GM21717 (cell line): ENCODE data around the gene GDF7.

ENCODE experiments used
- ATAC-seq: cut with Tn5 transposase; IDR thresholded peaks from one replicate; pipeline ENCODE4 v1.9.1; 2021; ENCODE audit warnings: mild to moderate bottlenecking, moderate library complexity; ENCODE audit not compliant: unreplicated experiment

Gene GDF7

DNA sequence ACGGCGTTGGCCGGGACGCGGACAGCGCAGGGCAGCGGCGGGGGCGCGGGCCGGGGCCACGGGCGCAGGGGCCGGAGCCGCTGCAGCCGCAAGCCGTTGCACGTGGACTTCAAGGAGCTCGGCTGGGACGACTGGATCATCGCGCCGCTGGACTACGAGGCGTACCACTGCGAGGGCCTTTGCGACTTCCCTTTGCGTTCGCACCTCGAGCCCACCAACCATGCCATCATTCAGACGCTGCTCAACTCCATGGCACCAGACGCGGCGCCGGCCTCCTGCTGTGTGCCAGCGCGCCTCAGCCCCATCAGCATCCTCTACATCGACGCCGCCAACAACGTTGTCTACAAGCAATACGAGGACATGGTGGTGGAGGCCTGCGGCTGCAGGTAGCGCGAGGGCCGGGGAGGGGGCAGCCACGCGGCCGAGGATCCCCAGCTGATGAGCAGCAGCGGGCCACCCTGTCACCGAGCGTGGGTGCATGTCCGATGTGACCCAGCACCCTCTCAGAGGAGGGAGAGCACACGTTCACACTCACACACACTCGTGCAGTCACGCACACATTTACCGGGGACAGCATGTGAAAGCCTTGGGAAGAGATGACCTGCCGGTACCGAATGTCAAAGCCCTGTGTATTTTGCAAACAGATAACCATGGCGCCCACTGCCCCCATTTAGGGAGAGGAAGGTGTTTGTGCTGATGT, 4.2 kb downstream of the GDF7 start:
- ATAC-seq, result no peak

DNA sequence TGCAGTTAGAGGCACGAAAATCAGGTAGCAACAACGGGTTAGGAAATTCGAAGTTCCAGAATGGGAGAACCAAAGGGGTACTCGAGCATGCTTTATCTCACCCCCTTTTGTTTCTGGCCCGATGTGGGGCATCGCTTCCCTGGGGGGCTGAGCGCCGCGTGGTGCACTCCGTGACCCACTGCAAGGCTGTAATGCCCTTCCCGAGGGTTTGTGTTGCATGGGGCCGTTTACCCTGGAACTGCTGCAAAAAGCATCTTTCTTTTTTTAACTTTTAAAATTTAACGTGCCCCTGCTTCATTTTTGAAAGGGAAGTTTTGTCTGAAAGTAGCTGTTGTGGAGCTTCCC, 4.8 kb downstream of the GDF7 start:
- ATAC-seq, result no peak

DNA sequence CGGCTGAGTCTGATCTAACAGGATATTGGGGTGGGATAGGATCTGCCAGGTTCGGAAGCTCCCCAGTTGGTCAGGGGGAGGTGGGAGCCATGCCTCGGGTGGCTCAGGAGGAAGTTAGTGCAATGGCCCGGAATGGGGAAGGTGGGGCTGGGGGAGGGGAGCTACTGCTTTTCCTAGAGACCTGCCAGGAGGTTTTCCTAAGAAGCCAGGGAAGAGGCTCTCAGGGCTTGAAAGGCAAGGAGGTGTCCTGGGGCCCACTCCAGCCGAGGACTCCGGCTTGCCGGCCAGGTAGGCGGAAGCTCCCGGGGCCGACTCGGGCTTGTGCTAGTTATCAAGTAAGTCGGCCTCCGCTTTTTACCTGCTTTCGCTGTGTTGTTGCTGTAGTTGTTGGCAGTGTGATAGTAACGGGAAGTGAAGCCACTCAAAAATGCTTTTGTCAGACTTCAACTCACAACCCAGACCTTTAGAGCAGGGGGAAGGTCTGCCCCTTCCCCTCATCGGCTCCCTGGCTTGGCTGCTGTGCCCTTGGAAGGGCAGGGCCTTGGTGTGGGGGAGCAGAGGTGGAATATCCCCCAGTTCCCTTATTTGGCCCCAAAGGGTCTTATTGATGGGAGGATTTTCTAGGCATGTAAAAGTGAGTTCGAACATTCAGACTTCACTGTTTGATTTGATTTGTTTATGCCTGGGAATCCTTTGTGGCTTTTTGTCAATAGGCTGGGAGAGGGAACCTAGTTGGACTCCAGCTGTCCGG, 5.4 kb downstream of the GDF7 start:
- ATAC-seq, result no peak

DNA sequence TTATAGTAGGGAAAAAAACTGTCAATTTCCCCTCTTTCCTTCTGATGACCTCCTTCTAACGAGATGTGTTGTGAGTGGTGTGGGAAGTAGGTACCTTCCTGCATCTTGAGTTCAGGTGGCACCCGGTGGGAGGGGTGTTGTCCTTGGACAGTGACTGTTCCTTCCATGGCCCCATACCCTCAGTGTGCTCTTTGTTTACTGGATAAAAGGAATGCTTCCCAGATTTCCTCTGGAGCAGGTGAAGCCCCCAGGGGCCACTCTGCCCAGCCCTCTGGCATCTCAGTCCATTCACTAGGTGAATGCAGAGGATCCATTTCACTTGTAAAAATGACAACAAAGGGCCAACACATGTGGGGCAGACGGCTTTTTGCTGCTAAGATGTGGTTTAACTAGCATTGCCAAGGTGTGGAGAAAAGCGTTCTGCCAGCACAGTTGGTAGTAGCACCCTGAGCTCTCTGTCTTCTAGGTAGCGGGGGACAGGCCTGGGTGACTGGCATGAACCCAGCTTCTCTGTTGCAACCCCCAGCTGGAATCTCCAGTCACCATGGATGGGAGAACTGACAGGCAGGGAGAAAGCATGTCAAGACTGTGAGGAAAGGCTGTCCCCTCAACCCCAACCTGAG, 6.9 kb downstream of the GDF7 start:
- ATAC-seq, result no peak

- ATAC-seq, result no peak
Measured at GRCh38 chr2:20674309-20674965, 7.5 kb downstream of the GDF7 start.

DNA sequence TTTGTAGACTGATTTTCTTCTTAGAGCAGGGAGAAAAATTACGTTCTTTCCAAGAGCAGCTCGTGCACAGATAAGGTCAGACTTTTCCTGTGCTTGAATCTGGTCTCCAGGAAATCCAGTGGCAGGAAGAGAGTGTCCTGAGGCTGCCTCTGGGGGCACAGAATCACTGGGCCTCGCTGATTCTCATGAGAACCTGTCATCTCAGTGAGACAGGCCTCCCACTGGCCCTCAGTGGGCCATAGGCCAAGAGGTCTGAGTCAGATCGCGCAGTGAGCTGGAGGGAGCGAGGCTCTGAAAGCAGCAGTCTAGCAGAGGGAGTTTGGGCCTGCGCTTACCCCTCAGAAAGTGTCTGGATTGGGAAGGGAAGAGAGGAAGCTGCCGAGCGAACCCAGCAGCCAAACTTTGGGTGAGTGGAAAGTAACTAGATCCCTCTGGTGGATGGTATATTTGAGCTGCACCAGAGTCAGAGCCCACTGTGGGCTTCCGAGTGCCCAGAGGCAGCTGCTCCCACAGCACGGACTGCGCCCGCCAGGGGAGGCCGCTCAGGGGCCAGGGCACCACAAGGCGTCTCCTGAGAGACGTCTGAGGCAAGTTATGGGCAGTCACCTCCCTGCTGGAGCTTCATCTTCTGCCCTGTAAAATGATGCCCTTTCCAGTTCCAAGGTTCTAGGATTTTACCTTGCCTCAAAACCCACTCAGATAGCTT, 8.2 kb downstream of the GDF7 start:
- no peak for ATAC-seq

GRCh38 chr2:20675701-20676352, 8.9 kb downstream of the GDF7 start:
- peak; percentile 59 for ATAC-seq

- ATAC-seq, result peak; percentile 84
Measured at GRCh38 chr2:20676353-20677215, 9.6 kb downstream of the GDF7 start.

DNA sequence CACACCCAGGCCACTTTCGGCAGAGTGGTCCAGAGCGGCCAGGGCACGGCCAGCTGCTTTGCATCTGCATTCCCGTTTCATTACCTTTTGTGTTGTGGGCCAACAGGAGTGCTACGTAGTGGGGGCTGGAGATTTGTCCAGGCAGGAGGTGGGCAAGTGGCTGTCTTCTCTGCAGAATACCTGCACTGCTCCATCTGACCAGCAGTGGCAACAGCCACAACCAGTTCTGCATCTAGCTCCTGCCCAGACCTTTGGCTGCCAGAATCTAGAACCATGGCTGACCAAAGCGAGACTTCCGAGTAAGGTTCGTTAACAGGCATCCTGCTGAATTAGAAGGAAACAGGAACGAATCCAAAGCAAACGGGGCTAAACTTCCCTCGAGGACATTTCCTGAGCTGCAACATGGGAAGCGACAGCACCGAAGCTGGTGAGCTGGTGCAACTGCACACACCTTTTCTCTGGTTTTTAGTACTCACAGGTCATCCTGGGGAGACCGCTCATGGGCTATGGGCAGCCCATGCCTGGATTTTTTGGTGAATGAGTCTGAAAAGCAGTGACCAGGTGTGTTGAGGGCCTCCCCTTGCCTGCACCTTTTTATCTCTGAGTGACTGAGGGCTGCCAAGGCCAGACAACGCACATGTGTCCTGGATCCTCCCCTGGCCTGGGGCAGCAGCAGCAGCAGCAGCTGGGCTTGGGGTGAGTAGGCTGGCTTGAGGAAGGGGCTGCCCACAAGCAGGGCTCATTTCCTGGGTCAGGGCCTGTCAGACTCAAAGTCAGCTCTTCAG, 10.5 kb downstream of the GDF7 start:
- peak; percentile 46 for ATAC-seq

DNA sequence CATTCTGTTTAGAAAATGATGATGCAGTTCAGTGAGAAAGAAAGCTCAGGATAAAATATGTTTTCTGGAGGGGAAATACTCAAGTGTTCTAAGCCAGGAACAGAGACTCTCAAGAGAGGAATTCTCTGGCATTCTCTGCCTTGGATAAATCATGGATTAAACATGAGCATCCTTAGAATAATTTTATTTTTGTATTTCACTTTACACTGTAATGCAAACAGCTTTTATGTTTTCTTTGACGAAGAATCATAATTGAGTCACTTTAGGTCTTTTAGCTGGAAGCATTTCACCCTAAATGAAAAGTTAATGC, 11.1 kb downstream of the GDF7 start:
- no peak for ATAC-seq

DNA sequence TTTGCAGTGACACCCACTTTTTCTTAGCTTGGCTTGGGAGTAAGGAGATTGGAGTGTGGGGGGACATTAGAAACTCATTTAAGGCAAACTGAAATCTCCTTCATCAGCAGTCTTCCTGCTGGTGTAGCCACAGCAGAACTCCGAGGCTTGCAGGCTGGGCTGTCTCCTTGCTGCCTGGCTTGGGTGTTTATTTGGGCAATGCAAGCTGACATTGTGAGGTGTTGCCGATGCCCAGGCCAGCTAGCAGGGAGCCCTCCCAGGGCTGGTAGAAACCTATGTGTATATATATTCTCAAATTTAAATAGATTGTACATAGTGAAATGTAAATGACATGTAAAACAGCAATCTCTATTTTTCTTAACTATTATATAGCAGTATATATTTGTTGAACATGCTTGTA, 11.8 kb downstream of the GDF7 start:
- ATAC-seq, result no peak

GRCh38 chr2:20680744-20681375, 13.9 kb downstream of the GDF7 start:
- ATAC-seq, result no peak

- no peak for ATAC-seq
Measured at GRCh38 chr2:20682167-20682920, 15.4 kb downstream of the GDF7 start.

DNA sequence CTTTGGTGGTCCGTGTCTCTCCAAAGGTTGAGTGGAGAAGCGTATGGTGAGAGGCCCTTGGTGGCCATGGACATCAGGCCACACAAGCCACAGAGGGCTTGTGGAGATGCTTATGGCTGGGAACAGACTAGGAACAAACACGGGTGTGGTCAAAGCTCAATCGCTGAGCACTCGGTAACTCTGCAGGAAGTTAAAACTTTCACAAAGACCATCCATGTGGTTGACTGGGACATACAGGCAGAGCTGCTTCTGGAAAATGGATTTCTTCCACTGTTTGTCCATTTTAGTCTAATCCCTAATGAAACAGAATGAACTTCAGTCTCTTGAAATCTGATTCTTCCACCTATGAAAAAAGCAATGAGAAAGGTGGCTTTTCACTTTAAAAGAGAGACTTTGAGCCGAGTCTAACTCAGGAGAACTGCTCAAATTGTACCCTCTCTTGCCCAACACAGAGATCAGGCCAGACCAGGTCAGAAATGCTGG, 17.7 kb downstream of the GDF7 start:
- ATAC-seq, result no peak

DNA sequence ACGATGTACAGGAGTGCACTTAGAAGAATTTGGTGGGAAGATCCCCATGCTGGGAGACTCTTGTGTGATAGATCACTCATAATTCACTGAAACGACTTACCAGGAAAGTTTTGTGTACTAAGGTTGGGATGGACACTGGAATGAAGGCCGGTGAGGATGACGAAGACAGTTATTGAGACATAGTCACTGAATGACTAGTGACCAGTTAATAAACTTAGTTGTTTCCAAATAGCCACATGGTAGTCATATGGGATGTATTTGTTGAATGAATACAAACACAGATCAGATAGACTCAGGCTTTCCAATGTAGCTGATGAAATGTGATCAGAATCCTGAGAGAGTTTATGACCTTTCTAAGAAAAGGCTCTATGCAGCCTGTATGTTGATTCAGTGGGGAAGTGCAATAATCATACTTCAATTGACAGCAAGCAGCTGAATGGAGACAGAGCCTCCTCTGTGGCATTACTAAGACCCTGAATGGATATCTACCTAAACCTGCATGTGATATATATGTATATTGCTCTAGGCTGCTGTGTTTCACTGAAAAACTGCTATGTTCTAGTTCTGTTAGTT, 20.4 kb downstream of the GDF7 start:
- no peak for ATAC-seq

DNA sequence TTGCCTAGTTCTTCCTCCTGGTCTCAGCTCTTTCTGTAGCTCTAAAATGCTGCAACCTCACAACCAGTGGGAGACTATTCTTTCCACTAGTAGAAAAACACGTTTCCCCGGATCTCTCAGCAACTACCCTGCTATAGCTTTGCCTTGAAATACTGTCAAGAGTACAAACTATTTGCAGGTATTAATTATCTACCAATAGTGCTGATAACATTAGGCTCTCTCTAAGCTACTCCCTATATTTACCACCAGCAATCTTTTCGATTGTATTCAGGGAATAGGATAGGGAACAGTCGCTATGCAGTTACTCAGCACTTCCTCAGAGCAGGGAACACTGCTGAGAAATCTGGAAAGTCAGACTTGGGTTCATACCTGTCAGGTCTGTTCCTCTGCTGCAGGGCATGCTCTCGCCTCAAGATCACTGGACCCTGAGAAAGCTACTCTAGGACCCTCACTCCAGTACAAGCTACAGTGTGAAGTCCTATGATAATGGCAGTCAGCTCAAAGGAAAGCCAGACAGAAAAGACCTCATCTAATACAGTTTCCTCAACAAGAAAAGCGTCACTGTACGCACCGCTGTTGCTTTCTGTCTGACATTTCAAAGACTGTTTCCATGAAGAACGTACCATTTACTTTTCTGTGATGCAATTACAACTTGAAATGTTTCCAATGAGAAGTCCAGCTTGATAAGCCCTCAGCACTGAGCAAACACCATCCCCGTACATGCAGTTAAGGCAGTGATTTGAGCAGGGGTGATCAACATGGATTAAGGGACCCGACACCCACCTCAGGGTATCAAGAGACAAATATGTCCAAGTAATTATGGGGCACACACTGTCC, 22.7 kb downstream of the GDF7 start:
- no peak for ATAC-seq
